GM15510 (cell line): ENCODE results near the gene LINC01488.

ENCODE experiments used
- POLR2A ChIP-seq: IDR thresholded peaks from 3 replicates; pipeline ENCODE4 v1.6.1; 2011; ENCODE audit warnings: borderline replicate concordance; ENCODE audit not compliant: insufficient read length; ENCODE audit errors: extremely low read depth

The LINC01488 gene

DNA sequence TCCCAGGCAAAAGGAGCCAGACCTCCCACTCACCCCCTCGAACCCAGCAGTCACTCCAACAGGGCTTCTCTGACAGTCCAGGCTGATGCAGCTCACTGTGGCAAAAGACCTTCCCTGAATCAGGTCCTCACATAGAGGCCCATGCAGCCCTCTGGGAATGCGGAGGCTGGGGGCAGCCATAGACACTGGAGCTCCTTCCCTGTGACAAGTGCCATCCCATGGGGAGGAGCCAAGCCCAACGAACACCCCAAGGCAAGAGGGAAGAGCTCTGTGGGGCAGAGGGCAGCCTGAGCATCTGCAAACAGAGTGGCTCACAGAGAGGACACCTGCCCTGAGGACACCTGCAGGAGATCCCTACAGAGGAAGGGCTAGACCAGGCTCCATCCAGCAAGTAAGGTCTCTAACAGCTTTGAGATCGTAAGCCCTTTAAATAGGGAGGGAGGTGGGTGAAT, at the start of gene LINC01488:
TSS of gene LINC01488 (plus strand) at position 271 of the 452 bp plus-strand sequence.
- no peak for TF ChIP-seq POLR2A

DNA sequence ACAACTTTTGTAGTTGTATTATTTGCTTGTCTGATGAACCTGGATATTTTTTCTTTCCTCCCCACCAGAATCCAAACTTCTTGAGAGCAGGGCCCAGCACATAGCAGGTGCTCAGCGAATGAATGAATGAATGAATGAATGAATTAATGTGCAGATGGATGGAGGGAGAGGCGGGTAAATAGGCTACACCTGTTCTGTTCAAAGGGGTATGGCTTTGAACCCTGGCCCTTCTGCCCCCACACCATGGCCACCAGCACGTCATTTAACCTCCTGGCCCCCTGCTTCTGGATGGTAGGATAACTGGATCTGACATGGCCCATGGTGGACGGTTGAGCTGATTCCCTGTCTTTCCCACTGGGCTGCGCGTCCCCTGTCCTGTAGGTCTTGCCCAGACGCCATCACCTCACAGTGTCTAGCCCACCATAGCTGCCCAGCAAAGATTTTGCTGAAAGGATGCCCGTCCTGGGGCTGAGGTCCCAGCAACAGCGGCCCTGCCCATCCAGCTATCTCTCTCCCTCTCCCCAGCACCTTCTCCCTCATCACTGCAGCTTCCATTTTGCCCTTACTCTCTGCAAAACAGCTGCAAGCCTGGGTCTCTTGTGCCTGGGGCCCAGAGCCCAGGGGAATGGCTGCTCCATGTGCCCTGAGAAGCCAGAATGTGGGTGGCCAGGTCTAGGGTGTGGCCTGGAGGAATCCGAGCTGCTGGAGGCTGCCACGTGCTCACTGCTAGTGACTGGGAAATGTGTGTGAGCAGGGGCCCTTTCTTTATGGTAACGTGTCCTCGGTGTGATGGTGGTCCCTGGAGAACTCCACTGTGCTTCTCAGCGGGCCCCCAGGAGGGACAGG, 49.3 kb upstream of the LINC01488 start:
- TF ChIP-seq POLR2A = no peak

DNA sequence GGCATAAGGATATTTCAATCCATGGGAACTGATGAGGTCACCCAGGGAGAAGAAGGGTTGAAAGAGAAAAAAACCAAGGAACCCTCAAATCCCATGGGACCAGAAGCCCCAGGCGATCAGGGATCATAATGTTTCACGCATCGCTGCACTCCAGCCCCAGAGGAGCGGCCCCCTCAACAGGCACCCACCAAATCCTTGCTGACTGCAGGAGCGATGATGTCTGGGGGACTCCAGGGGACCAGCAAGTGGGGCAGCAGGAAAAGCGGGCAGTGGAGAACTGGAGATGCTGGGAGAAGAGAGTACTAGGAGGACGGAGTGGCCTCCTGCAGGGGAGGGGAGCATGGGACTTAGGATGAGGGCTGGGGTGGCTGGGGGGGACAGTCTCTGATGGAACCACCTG, 47.7 kb upstream of the LINC01488 start:
- TF ChIP-seq POLR2A = no peak

DNA sequence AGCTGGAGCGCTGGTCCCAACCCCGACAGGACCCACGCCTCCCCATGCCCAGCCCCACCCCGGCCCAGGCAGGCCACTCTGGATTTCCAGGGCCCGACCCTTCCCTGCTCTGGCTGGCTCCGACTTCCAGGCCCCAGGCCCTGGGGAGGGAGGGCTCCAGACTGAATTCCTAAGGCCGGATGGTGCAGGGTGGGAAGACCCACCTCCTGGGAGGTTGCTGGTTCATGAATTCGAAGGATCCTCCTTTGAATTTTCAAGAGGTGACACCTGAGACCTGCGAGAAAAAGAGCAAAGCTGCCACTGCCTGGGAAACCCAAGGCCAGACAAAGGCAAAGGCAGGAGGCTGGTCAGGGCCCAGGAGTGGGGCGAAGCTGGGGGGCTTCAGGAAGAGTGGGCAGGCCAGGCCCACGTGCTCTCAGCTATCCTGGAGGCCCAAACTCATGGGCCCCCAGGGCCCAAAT, 47.0 kb upstream of the LINC01488 start:
- TF ChIP-seq POLR2A = no peak

DNA sequence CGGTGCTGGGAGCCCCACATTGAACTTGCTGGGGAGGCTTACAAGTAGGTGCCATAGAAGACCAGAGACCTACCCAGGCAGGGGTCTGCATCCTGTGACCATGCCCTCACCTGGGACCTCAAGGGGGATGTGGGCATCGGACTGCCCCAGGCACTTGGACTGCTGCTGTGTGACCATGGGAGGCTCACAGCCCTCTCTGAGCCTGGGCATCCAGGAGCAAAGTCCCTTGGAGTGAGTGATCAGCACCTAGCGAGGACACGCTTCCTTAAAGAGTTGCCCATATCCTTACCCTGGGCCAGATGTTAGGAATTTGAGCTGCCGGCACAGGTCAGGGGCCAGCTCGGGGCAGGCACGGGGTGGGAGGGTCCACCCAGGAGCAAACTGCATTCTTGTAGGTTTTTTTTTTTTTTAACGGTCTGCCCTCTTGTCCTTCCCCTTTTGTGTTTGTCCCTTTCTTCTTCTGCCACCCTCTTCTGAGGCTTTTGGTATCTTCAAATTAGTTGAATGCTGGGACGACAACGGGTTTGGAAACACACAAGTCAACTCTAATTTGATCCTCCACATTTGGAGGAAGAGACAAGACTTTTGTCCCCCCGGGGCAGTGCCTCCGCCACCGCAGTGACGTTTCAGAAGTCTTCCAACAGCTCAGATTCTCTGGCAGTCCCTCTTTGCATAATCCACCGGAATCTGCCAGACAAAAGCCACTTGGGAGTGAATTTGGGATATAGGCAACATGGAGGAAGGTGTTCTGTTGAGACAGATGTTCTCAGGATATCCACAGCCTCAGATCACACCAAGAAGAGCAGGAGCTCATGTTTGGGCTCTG, 46.1 kb upstream of the LINC01488 start:
- no peak for TF ChIP-seq POLR2A

DNA sequence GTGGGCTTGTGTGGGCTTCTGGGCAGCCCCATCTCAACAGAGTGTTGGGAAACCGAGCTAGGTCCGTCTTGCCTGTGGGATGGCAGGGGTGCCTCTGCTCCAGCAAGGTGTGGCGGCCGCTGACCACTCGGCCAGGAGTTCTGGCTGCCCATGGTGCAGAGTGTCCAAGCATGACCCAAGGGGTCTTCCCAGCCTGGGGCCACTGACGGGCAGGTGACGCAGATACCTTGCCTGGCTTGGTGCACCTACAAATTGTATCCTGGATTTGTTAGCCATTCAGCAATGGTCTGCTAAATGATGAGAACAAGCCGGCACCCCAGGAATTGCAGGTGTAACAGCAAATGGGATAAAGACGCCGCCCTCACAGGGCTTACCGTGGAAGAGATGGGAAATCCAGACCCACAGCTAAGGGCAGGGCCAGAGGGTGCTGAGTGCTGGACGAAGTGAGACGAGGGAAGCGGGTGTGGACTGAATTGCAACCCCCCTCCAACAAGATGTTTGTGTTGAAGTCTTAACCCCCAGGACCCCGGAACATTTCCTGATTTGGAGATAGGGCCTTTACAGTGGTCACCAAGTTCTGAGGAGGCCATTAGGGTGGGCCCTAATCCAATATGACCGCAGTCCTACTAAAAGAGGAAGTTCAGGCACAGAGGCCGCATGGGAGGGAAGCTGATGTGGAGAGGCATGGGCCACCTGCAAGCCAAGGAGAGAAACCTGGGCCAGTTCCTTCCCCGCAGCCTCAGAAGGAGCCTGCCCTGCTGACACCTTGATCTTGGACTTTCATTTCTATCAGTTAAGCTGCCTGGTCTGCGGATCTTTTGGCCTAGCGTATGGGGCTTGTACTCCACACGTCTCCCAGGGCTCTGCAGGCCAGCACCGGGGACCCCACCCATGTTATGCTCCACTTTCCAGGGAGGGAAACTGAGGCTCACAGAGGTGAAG, 45.2 kb upstream of the LINC01488 start:
- TF ChIP-seq POLR2A = no peak

DNA sequence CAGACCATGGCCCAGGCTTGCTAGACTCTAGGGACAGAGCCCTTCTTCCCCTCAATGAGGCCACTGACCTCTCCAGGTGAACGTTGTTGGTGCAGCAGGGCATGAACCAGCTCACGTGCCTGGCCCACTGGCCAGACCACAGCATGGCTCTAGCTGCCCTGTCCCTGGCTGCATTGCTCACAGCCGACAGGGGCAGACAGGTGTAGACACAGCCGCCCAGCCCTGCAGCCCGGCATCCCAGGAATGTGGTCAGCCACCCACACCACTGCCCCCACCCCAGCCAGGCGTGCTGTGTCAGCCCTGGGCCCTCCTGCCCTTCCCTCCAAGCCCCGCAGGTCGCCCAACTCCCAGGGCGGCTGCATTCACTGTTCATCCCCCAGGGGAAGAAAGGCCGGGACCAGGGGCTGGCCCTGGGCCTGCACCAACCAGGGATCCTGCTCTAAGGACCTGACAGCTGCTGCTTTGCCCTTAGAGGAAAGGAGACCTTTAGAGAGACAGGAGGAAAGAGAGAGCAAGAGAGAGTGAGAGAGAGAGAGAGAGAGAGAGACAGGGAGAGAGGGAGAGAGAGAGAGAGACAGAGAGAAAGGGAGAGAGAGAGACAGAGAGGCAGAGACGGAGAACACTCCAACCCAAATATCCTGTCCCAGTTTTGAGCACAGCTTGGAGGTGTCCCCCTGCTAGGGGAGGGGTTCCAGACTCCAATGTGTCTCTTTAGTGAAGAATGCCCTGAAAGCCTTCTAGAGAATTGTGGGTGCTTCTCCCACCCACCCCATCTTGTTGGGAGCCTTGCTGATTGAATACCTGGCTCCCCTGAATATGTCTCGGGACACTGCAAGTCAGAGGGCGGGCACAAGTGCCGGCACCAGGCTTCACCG, 44.2 kb upstream of the LINC01488 start:
- no peak for TF ChIP-seq POLR2A

DNA sequence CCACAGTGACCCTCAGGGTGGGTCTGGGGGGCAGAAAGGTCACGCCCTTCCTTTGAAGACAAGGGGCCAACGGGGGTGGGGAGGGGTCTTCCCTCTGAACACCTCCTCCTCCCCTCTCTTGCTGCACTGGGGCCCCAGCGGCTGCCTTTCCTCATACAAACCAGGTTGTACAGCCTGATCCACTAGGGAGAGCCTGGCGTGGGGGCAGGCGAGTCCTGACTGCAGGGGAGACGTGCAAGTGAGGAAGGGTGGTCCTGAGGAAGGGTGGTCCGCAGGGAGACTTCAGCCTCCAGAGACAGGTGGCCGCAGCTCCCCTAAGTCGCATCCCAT, 43.6 kb upstream of the LINC01488 start:
- TF ChIP-seq POLR2A = no peak

DNA sequence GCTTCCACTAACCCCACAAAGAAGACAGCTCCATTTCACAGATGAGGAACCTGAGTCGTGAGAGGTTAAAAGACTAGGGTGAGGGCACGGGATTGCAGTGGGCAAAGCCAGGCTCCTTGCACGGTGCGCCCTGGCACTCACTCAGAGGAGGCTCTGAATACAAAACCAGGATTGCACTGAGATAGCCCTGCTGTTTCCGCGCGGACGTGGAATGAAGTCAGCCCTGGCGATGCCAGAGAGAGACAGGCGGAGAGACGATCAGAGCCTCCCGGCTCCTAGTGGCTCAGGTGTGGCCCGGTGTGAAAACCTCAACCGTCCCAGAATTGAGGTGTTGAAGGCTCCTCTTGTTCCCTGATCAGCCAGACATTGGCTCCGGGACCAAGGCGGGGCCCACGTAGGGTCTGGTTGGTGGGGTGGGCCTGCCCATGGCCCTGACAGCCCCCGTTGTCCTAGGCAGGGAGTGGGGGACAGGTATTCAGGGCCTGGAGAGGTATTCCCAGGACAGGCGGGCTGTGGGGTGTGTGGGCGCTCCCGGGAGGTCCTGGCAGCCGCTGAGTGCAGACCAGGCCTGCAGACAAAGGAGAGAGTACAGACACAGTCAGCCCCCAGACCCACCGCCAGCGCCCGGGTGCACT, 43.1 kb upstream of the LINC01488 start:
- no peak for TF ChIP-seq POLR2A

DNA sequence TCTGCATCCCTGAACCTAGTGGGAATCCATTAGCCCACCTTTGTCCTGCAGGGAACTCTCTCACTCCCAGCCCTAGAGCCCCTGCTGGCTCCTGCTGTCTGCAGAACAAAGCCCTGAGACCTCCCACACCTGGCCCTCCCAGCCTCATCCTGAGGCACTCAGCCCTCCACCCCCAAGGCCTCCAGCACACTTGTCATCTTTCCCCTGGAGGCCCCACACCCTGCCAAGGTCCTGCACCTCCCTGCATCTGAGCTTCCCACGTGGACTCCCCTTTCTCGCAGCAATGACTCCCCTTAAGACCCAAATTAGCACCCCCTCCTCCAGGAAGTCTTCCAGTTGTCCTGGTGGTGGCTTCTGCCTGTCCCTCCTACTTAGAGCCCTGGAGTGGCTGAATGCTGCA, 42.3 kb upstream of the LINC01488 start:
- no peak for TF ChIP-seq POLR2A

DNA sequence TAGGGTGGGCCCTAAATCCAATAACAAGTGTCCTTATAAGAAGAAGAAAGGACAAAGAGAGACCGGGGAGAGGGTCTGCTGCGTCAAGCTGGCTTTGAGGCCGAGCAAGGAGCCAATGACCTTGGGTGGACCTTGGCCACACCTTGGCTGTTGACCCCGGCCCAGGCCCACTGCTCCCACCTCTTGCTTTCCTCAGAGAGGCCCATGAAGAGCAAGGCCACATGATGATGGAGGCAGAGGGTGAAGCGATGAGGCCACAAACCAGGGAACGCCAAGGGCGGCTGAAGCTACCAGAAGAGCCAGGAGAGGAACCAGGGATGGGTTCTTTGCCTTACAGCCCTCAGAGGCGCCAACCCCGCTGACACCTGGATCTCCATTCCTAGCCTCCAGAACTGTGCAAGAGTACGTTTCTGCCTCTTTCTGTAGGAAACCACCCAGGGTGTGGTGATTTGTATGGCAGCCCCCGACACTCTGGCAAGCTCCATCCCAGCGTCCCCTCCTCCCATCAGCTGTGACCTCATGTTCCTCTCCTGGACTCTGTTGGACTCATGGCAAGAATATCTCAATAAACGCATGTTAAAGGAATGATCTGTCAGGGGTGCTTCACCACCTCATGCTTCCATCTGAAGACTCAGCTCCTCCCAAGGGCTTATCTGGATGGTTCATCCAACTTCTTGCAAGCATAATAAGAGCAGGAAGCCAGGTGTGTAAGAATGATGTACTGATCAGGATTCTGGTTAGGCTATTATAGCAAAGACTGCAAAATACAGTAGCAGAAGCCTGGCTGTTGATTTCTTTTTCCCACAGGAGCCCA, 41.6 kb upstream of the LINC01488 start:
- no peak for TF ChIP-seq POLR2A

DNA sequence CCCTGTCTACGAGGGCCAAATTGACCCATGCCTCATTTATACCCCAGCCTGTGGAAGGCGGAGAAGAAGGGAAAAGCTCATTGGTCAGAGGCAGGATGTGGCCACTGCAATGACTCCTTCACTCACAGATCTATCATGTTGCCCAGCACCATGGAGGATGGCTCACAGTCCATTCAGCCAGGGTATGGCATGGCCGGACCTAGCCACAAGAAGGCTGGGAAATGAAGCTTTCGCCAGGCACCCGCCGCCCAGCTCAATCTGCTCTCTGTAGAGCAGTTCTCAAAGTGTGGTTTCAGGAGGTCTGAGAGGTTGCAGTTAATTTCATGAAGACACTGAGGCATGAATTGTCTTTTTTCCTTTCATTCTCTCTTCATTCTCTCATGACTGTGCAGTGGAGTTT, 40.6 kb upstream of the LINC01488 start:
- no peak for TF ChIP-seq POLR2A

DNA sequence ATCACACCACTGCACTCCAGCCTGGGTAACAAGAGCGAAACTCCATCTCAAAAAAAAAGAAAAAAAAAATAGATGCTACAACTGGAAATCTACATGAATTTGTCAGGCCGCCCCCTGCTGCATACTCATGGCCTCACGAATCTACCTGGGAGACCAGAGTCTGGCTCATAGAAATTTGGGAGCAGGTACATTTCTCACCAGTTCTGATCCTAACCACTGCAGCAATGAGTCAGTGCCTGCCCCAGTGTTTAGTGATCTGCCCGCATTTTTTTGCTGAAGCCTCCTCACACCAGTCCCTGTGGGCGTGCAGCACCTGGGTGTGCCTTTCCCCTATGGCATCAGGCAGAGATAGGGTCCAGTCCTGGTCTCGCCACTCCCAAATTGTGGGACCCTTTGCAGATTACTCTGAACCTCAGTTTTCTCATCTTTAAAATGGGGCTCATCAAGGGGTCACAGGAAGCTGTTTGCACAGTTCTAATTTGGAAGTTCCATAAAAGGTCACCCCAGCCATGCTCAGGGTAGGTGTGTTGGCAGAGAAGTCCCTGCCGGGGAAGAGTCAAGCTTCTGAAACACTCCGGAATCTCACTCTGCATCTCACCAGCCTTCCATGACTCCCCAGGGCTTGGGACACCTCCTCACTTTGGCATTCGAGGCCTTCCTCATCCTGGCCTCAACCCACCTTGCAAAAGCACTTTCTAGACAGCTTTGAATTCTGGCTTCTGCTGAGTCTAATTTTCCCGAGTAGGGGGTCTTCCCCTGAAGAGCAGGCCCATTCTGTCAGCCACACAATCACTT, 39.3 kb upstream of the LINC01488 start:
- no peak for TF ChIP-seq POLR2A

DNA sequence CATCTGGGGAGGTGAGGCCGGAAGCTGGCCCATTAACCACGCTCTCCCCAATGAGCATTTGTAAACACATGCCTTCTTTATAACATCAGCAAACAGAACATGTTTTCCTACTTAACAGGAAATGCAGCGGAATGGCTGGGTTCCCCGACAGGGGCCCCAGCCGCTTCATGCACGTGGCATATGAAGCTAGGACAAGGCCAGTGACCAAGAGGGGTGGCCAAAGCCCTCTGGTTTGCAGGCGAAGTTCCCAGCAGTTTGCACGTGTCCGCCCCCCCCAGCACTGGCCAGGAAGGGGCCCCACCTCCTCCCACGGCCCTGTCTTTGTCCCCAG, 38.7 kb upstream of the LINC01488 start:
- no peak for TF ChIP-seq POLR2A
